Right kidney (tissue), 1 donor: ENCODE measurements around the gene DGLUCY.
"Not testable (repeated sequence)": the region's sequence is repeated elsewhere in the genome, so short reads cannot be mapped to it uniquely, and the experiment has no call there.

Experiments
- DNase-seq: peaks from one replicate; pipeline ENCODE4 v3.0.0-alpha.2; 2016

The DGLUCY gene

GRCh38 chr14:91258876-91259275, 145.0 kb downstream of the DGLUCY start:
- DNase-seq = no peak

GRCh38 chr14:91261115-91261514, 147.2 kb downstream of the DGLUCY start:
- DNase-seq = no peak

GRCh38 chr14:91261986-91262549, 148.2 kb downstream of the DGLUCY start:
- DNase-seq = no peak

GRCh38 chr14:91263329-91263728, 149.5 kb downstream of the DGLUCY start:
- DNase-seq = no peak

GRCh38 chr14:91264151-91265150, 150.6 kb downstream of the DGLUCY start:
- peak; percentile 53 for DNase-seq

- DNase-seq = no peak
Measured at GRCh38 chr14:91265404-91265803, 151.5 kb downstream of the DGLUCY start.

GRCh38 chr14:91266276-91266675, 152.4 kb downstream of the DGLUCY start:
- not testable (repeated sequence) for DNase-seq

- no peak for DNase-seq
Measured at GRCh38 chr14:91267965-91268437, 154.1 kb downstream of the DGLUCY start.

GRCh38 chr14:91269076-91269991, 155.5 kb downstream of the DGLUCY start:
- DNase-seq = no peak

- no peak for DNase-seq
Measured at GRCh38 chr14:91270188-91270587, 156.3 kb downstream of the DGLUCY start.

- no peak for DNase-seq
Measured at GRCh38 chr14:91270619-91271018, 156.7 kb downstream of the DGLUCY start.

- DNase-seq = no peak
Measured at GRCh38 chr14:91271639-91272038, 157.8 kb downstream of the DGLUCY start.

GRCh38 chr14:91272341-91273272, 158.7 kb downstream of the DGLUCY start:
- no peak for DNase-seq

- no peak for DNase-seq
Measured at GRCh38 chr14:91273273-91273884, 159.5 kb downstream of the DGLUCY start.

GRCh38 chr14:91273885-91274273, 160.0 kb downstream of the DGLUCY start:
- DNase-seq = no peak

- no peak for DNase-seq
Measured at GRCh38 chr14:91274796-91275195, 160.9 kb downstream of the DGLUCY start.
